Fibroblast of lung (primary cell): ENCODE results near the gene SCN1B. TPM values are rescaled to one million over a fixed set of nuclear protein-coding genes. Genes with fewer than 3 reads are reported as not detected.

Experiments
- DNase-seq, 2 donors: peaks; one replicate each; pipeline versions ENCODE4 v3.0.0 to v3.0.0-alpha.2; 2010; ENCODE audit warnings: low read depth in 2 of 2
- H2AFZ ChIP-seq: 2 replicates; pipeline ENCODE4 v1.5.1; 2012; ENCODE audit warnings: low read length, control low read depth, inconsistent platforms
- H3K27ac ChIP-seq: 2 replicates; pipeline ENCODE4 v1.5.1; 2011; ENCODE audit warnings: low read length, control low read depth; ENCODE audit not compliant: insufficient read depth
- H3K27me3 ChIP-seq: 2 replicates; pipeline ENCODE4 v1.5.1; 2011; ENCODE audit warnings: mild to moderate bottlenecking, low read length; ENCODE audit not compliant: control insufficient read depth, insufficient read depth
- H3K36me3 ChIP-seq: 2 replicates; pipeline ENCODE4 v1.5.1; 2011; ENCODE audit warnings: low read length; ENCODE audit not compliant: control insufficient read depth, insufficient read depth
- H3K4me1 ChIP-seq: 2 replicates; pipeline ENCODE4 v1.5.1; 2011; ENCODE audit warnings: low read length; ENCODE audit not compliant: control insufficient read depth, insufficient read depth; ENCODE audit errors: extremely low read depth
- H3K4me2 ChIP-seq: 2 replicates; pipeline ENCODE4 v1.5.1; 2011; ENCODE audit warnings: low read length, control low read depth; ENCODE audit not compliant: insufficient read depth; ENCODE audit errors: extremely low read depth
- H3K4me3 ChIP-seq, 4 experiments: fragments of 200-600 bp in 1 of 4; sonication (generic) in 1 of 4; replicated peaks in 1 of 4; 2 replicates each; pipeline ENCODE4 v1.5.1; 2011 to 2016; ENCODE audit warnings: low read length in 4 of 4, low read depth in 3 of 4, mild to moderate bottlenecking in 3 of 4, control low read depth in 2 of 4, inconsistent platforms in 1 of 4, mixed read lengths in 1 of 4; ENCODE audit not compliant: insufficient read depth in 1 of 4; ENCODE audit errors: control extremely low read depth in 1 of 4
- H3K79me2 ChIP-seq: 2 replicates; pipeline ENCODE4 v1.5.1; 2012; ENCODE audit warnings: mild to moderate bottlenecking, low read length, inconsistent platforms; ENCODE audit not compliant: control insufficient read depth, insufficient read depth
- H3K9ac ChIP-seq: 2 replicates; pipeline ENCODE4 v1.5.1; 2011; ENCODE audit warnings: mild to moderate bottlenecking, low read length, control low read depth; ENCODE audit not compliant: insufficient read depth
- H3K9me3 ChIP-seq: 2 replicates; pipeline ENCODE4 v1.5.1; 2012; ENCODE audit warnings: low read depth, low read length; ENCODE audit not compliant: control insufficient read depth, insufficient read depth
- H4K20me1 ChIP-seq: 2 replicates; pipeline ENCODE4 v1.5.1; 2011; ENCODE audit warnings: low read length; ENCODE audit not compliant: control insufficient read depth, insufficient read depth; ENCODE audit errors: extremely low read depth
- EZH2 ChIP-seq: IDR thresholded peaks from 2 replicates; pipeline ENCODE4 v1.5.1; 2012; ENCODE audit warnings: low read length, control low read depth, mild to moderate bottlenecking; ENCODE audit errors: missing control alignments
- polyA plus RNA-seq, 2 donors: library from polyadenylated mRNA; depleted of rRNA in 1 of 2; stranded (reverse) in 1 of 2; unstranded in 1 of 2; fragments of >200 nt; gene quantifications; 2 replicates each; pipeline ENCODE4 v1.2.1, GENCODE V29; 2011 to 2012; ENCODE audit warnings: missing spikeins in 1 of 2
- total RNA-seq: library from RNA; depleted of rRNA; stranded (reverse); fragments of >200 nt; gene quantifications from 2 replicates; pipeline ENCODE4 v1.2.1, GENCODE V29; 2014
- TF ChIP-seq, protein P1 (sequence below), 2 donors: IDR thresholded peaks in 1 of 2; conservative IDR thresholded peaks in 1 of 2; 1 replicate in 1 of 2; 2 replicates in 1 of 2; pipeline ENCODE4 v1.5.1; 2011 to 2012; ENCODE audit warnings: low read length in 2 of 2, control low read depth in 1 of 2, inconsistent platforms in 1 of 2, low read depth in 1 of 2, mild to moderate bottlenecking in 1 of 2

Gene SCN1B
- total and polyA plus RNA-seq, 2 donors (not counting 1 experiment from before 2014, with no cell fraction given), result 11.0 to 14.5 TPM

GRCh38 chr19:35040826-35041547, 10.7 kb downstream of the SCN1B start:
- TF ChIP-seq EZH2, result no peak
- TF ChIP-seq, protein P1, sequence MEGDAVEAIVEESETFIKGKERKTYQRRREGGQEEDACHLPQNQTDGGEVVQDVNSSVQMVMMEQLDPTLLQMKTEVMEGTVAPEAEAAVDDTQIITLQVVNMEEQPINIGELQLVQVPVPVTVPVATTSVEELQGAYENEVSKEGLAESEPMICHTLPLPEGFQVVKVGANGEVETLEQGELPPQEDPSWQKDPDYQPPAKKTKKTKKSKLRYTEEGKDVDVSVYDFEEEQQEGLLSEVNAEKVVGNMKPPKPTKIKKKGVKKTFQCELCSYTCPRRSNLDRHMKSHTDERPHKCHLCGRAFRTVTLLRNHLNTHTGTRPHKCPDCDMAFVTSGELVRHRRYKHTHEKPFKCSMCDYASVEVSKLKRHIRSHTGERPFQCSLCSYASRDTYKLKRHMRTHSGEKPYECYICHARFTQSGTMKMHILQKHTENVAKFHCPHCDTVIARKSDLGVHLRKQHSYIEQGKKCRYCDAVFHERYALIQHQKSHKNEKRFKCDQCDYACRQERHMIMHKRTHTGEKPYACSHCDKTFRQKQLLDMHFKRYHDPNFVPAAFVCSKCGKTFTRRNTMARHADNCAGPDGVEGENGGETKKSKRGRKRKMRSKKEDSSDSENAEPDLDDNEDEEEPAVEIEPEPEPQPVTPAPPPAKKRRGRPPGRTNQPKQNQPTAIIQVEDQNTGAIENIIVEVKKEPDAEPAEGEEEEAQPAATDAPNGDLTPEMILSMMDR (conservative IDR thresholded peaks at IDR 0.05 in 1 of 2, IDR thresholded peaks at IDR 0.05 in 1 of 2; ENCODE audit: low read depth in 1 of 2, low read length in 2 of 2), result no peak
- Histone ChIP-seq H3K4me3 (no peak overlapping the region), H3K36me3 (no peaks in the 10 kb centered on the region), H3K79me2 (no peaks in the 10 kb centered on the region), H2AFZ (peak overlapping the region; percentile 2), H3K27me3 (no peaks in the 10 kb centered on the region), H3K27ac (no peak overlapping the region), H3K9me3 (no peaks in the 10 kb centered on the region), H4K20me1 (no peaks in the 10 kb centered on the region), H3K9ac (no peak overlapping the region), H3K4me1 (peaks cover 6% of the 10 kb centered on the region), H3K4me2 (peak overlapping the region; percentile 40)
- DNase-seq, result peak in 1 of 2 donors; percentile 53

DNA sequence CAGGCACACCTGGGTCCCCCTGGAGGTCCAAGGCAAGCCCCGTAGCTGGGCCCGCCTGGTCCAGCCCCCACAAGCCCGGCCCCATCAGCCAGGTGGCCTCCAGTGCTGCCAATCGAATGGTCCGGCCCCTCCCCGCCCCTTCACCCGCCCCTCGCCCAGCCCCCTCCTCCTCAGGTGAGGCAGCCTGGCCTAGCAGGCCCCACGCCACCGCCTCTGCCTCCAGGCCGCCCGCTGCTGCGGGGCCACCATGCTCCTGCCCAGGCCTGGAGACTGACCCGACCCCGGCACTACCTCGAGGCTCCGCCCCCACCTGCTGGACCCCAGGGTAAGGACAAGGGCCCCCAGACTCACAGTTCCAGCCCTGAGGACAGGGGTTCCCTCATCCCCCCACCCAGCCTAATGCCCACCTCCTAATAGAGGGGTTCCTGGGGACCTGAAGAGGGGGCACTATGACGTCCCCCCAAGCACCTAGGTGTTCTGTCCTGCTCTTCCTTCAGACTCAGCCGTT, 11.3 kb downstream of the SCN1B start, which contains the start of gene HPN:
TSS of gene HPN (plus strand) at position 174 of the 508 bp plus-strand sequence. CDS start 786 bp downstream, outside the sequence.
- peak within 1 kb of the TSS; percentile 40 for H3K4me2 ChIP-seq

DNA sequence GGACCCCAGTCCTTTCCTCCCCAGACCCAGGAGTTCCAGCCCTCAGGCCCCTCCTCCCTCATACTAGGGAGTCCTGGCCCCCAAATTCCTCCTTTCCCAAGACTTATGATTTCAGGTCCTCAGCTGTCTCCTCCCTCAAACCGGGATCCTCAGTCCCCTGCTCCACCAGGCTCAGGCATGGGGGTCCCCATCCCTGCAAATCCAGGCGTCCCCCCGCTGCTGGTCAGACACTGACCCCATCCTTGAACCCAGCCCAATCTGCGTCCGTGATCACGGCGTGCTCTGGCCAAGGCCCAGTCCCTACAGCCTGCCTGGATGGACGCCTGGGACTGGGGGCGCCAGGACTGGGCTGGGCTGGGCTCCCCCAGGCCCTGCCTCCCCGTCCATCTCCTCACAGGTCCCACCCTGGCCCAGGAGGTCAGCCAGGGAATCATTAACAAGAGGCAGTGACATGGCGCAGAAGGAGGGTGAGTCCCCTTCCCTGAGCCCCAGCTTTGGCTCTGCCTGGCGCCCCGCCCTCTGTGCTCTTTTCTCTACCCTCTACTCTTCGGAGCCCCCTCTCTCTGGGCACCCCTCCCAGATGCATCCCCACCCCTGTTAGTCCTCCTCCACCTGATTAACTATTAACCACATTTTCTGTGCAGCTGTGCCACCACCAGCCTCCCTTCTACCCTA, 11.9 kb downstream of the SCN1B start:
- Histone ChIP-seq H3K9me3 (no peaks in the 10 kb centered on the region), H3K79me2 (no peaks in the 10 kb centered on the region), H3K4me1 (peaks cover 6% of the 10 kb centered on the region), H2AFZ (no peak overlapping the region), H3K9ac (no peak overlapping the region), H4K20me1 (no peaks in the 10 kb centered on the region), H3K4me3 (no peak overlapping the region), H3K27ac (no peak overlapping the region), H3K27me3 (no peaks in the 10 kb centered on the region), H3K36me3 (no peaks in the 10 kb centered on the region), H3K4me2 (no peak overlapping the region)
- TF ChIP-seq, protein P1 (conservative IDR thresholded peaks at IDR 0.05 in 1 of 2, IDR thresholded peaks at IDR 0.05 in 1 of 2; ENCODE audit: low read depth in 1 of 2, low read length in 2 of 2), result no peak
- no peak for TF ChIP-seq EZH2
- no peak for DNase-seq

More for the DNA sequence above, 11.3 kb downstream of the SCN1B start, which contains the start of gene HPN:
- Histone ChIP-seq H3K4me1 (peaks cover 6% of the 10 kb centered on the region), H3K36me3 (no peaks in the 10 kb centered on the region), H3K9ac (no peak within 1 kb of the TSS), H3K9me3 (no peaks in the 10 kb centered on the region), H3K27ac (no peak within 1 kb of the TSS), H4K20me1 (no peaks in the 10 kb centered on the region), H3K27me3 (no peaks in the 10 kb centered on the region), H2AFZ (peak within 1 kb of the TSS; percentile 2), H3K79me2 (no peaks in the 10 kb centered on the region), H3K4me3 (no peak within 1 kb of the TSS)
- DNase-seq, result no peak
- TF ChIP-seq EZH2, result no peak
- TF ChIP-seq, protein P1 (conservative IDR thresholded peaks at IDR 0.05 in 1 of 2, IDR thresholded peaks at IDR 0.05 in 1 of 2; ENCODE audit: low read depth in 1 of 2, low read length in 2 of 2), result no peak
